Measurements from ENCODE around the gene STK35.

- TF ChIP-seq CTCF (IDR thresholded peaks at IDR 0.05 in 2 of 3, conservative IDR thresholded peaks at IDR 0.05 in 1 of 3; ENCODE audit: insufficient read depth in 2 of 3, low read depth in 1 of 3, low read length in 3 of 3) = no peak
- no peak for TF ChIP-seq CREB3 (tag; conservative IDR thresholded peaks at IDR 0.05; ENCODE audit: low read depth)
- no peak for TF ChIP-seq MAX (CRISPR knock-in tag; IDR thresholded peaks at IDR 0.05)
- TF ChIP-seq POLR2A (conservative IDR thresholded peaks at IDR 0.05) = no peak
- no peak for TF ChIP-seq RFX5 (IDR thresholded peaks at IDR 0.05; ENCODE audit: low read depth, low read length)
These were observed 95.5 kb downstream of the STK35 start for GRCh38 chr20:2197166-2197565.
